GM20000 (cell line): ENCODE results near the gene SLC25A25.

Experiments
- DNase-seq: peaks from one replicate; pipeline ENCODE4 v3.0.0; 2012; ENCODE audit warnings: low spot score
- CTCF ChIP-seq: IDR thresholded peaks from 2 replicates; pipeline ENCODE4 v1.5.1; 2012; ENCODE audit warnings: mild to moderate bottlenecking, control low read depth; ENCODE audit errors: extremely low read depth, missing control alignments

SLC25A25 gene

GRCh38 chr9:128141604-128142003, 73.6 kb downstream of the SLC25A25 start:
- no peak for DNase-seq
- TF ChIP-seq CTCF = no peak

- no peak for TF ChIP-seq CTCF
- no peak for DNase-seq
Measured at GRCh38 chr9:128142061-128142460, 74.0 kb downstream of the SLC25A25 start.

GRCh38 chr9:128142596-128142995, 74.6 kb downstream of the SLC25A25 start:
- no peak for TF ChIP-seq CTCF
- no peak for DNase-seq

- TF ChIP-seq CTCF = no peak
- DNase-seq = no peak
Measured at GRCh38 chr9:128143525-128144238, 75.7 kb downstream of the SLC25A25 start.

GRCh38 chr9:128144239-128145181, 76.5 kb downstream of the SLC25A25 start:
- TF ChIP-seq CTCF = no peak
- no peak for DNase-seq

GRCh38 chr9:128145536-128145935, 77.5 kb downstream of the SLC25A25 start:
- no peak for TF ChIP-seq CTCF
- DNase-seq = no peak

- no peak for DNase-seq
- no peak for TF ChIP-seq CTCF
Measured at GRCh38 chr9:128145951-128146351, 77.9 kb downstream of the SLC25A25 start.
